GM23338 (cell line): Measurements from ENCODE around the gene EBPL. TPM values are rescaled to one million over a fixed set of nuclear protein-coding genes. Genes with fewer than 3 reads are reported as not detected.

Experiments used
- ATAC-seq: fragments of 200-7000 bp; cut with Tn5 transposase; 3 replicates; pipeline ENCODE4 v1.9.1; 2020
- DNase-seq: peaks from one replicate; pipeline ENCODE4 v3.0.0-alpha.2; 2015; ENCODE audit warnings: low spot score
- H2AFZ ChIP-seq: fragments of 200-600 bp; sonication (generic); 2 replicates; pipeline ENCODE4 v1.8.0; 2016; ENCODE audit warnings: antibody characterized with exemption, mild to moderate bottlenecking, moderate library complexity
- H3F3A ChIP-seq: fragments of 200-600 bp; sonication (generic); replicated peaks from 2 replicates; pipeline ENCODE4 v1.8.0; 2017; ENCODE audit warnings: antibody characterized with exemption, mixed run types, low read depth
- H3K27ac ChIP-seq: fragments of 200-600 bp; sonication (generic); 2 replicates; pipeline ENCODE4 v1.6.1; 2016; ENCODE audit warnings: low read depth
- H3K27me3 ChIP-seq: fragments of 200-600 bp; sonication (generic); 2 replicates; pipeline ENCODE4 v1.8.0; 2016; ENCODE audit warnings: mild to moderate bottlenecking, mixed run types, moderate library complexity; ENCODE audit not compliant: insufficient read depth
- H3K36me3 ChIP-seq: fragments of 200-600 bp; sonication (generic); 2 replicates; pipeline ENCODE4 v1.8.0; 2016; ENCODE audit warnings: mild to moderate bottlenecking; ENCODE audit not compliant: insufficient read depth
- H3K4me1 ChIP-seq: fragments of 200-600 bp; sonication (generic); 2 replicates; pipeline ENCODE4 v1.8.0; 2016; ENCODE audit warnings: mild to moderate bottlenecking, moderate library complexity; ENCODE audit not compliant: insufficient read depth
- H3K4me2 ChIP-seq: fragments of 200-600 bp; sonication (generic); 2 replicates; pipeline ENCODE4 v1.7.1; 2017; ENCODE audit warnings: mixed run types
- H3K4me3 ChIP-seq: fragments of 200-600 bp; sonication (generic); 2 replicates; pipeline ENCODE4 v1.6.1; 2016; ENCODE audit warnings: mixed run types
- H3K79me2 ChIP-seq: fragments of 200-600 bp; sonication (generic); replicated peaks from 2 replicates; pipeline ENCODE4 v1.8.0; 2017; ENCODE audit warnings: mild to moderate bottlenecking; ENCODE audit not compliant: insufficient read depth
- H3K9me2 ChIP-seq: fragments of 200-600 bp; sonication (generic); 2 replicates; pipeline ENCODE4 v1.8.0; 2017; ENCODE audit not compliant: insufficient read depth
- H4K20me1 ChIP-seq: fragments of 200-600 bp; sonication (generic); replicated peaks from 2 replicates; pipeline ENCODE4 v1.8.0; 2017; ENCODE audit warnings: mild to moderate bottlenecking; ENCODE audit not compliant: insufficient read depth
- H3K27ac Mint-ChIP-seq: 2 replicates; pipeline ENCODE4 v1.8.0; 2020; ENCODE audit warnings: inconsistent platforms, mild to moderate bottlenecking, moderate library complexity, mixed read lengths
- H3K27me3 Mint-ChIP-seq: 3 replicates; pipeline ENCODE4 v1.8.0; 2022; ENCODE audit warnings: low read depth, mild to moderate bottlenecking, moderate library complexity, mixed read lengths, inconsistent platforms; ENCODE audit not compliant: insufficient read depth, poor library complexity
- H3K36me3 Mint-ChIP-seq: 3 replicates; pipeline ENCODE4 v1.8.0; 2021; ENCODE audit warnings: low read depth, mild to moderate bottlenecking, inconsistent platforms, moderate library complexity, mixed read lengths
- H3K4me1 Mint-ChIP-seq: 3 replicates; pipeline ENCODE4 v1.8.0; 2020; ENCODE audit warnings: mild to moderate bottlenecking, inconsistent platforms, mixed read lengths
- H3K4me3 Mint-ChIP-seq: 3 replicates; pipeline ENCODE4 v1.8.0; 2021; ENCODE audit warnings: moderate library complexity, mild to moderate bottlenecking, inconsistent platforms, mixed read lengths
- H3K9me3 Mint-ChIP-seq: 3 replicates; pipeline ENCODE4 v1.8.0; 2020; ENCODE audit warnings: moderate library complexity, mild to moderate bottlenecking, inconsistent platforms, mixed read lengths
- CREB1 ChIP-seq: fragments of 250-450 bp; sonication (Bioruptor Pico); IDR thresholded peaks from 2 replicates; pipeline ENCODE4 v1.5.0; 2020; ENCODE audit warnings: low read depth, mild to moderate bottlenecking, moderate library complexity
- CTCF ChIP-seq, 2 experiments: fragments of 200-600 bp in 1 of 2; sonication (generic) in 1 of 2; conservative IDR thresholded peaks; 2 replicates each; pipeline versions ENCODE4 v1.5.1 to v1.6.1; 2016 to 2017; ENCODE audit warnings: antibody characterized with exemption in 2 of 2, low read depth in 2 of 2, mild to moderate bottlenecking in 2 of 2, moderate library complexity in 1 of 2
- ETS1 ChIP-seq: IDR thresholded peaks from 2 replicates; pipeline ENCODE4 v1.6.1; 2016; ENCODE audit warnings: antibody characterized with exemption
- EZH2 ChIP-seq: fragments of 200-600 bp; sonication (generic); IDR thresholded peaks from one replicate; pipeline ENCODE4 v1.8.0; 2017; ENCODE audit warnings: antibody characterized with exemption, mild to moderate bottlenecking, low read depth; ENCODE audit not compliant: unreplicated experiment
- EZH2phosphoT487 ChIP-seq: fragments of 200-600 bp; sonication (generic); IDR thresholded peaks from one replicate; pipeline ENCODE4 v1.8.1; 2018; ENCODE audit warnings: antibody characterized with exemption; ENCODE audit not compliant: unreplicated experiment
- JUNB ChIP-seq: IDR thresholded peaks from one replicate; pipeline ENCODE4 v1.6.1; 2016; ENCODE audit warnings: antibody characterized with exemption; ENCODE audit not compliant: unreplicated experiment
- NANOG ChIP-seq: IDR thresholded peaks from 2 replicates; pipeline ENCODE4 v1.6.1; 2016; ENCODE audit warnings: antibody characterized with exemption, borderline replicate concordance
- POLR2AphosphoS5 ChIP-seq: IDR thresholded peaks from 2 replicates; pipeline ENCODE4 v1.6.1; 2016; ENCODE audit warnings: antibody characterized with exemption, low read depth
- REST ChIP-seq: IDR thresholded peaks from one replicate; pipeline ENCODE4 v1.6.1; 2018; ENCODE audit warnings: antibody characterized with exemption; ENCODE audit not compliant: unreplicated experiment
- STAT1 ChIP-seq: IDR thresholded peaks from one replicate; pipeline ENCODE4 v1.6.1; 2016; ENCODE audit warnings: antibody characterized with exemption; ENCODE audit not compliant: unreplicated experiment
- ZNF114 ChIP-seq: fragments of 250-450 bp; sonication (Bioruptor Pico); IDR thresholded peaks from 2 replicates; pipeline ENCODE4 v1.5.0; 2020; ENCODE audit warnings: mild to moderate bottlenecking, moderate library complexity
- ZNF331 ChIP-seq: fragments of 250-450 bp; sonication (Bioruptor Pico); IDR thresholded peaks from 2 replicates; pipeline ENCODE4 v1.5.0; 2020; ENCODE audit warnings: low read depth, mild to moderate bottlenecking, moderate library complexity
- ZNF462 ChIP-seq: fragments of 250-450 bp; sonication (Bioruptor Pico); IDR thresholded peaks from 2 replicates; pipeline ENCODE4 v1.5.0; 2020; ENCODE audit warnings: mild to moderate bottlenecking, moderate library complexity
- polyA plus RNA-seq: library from polyadenylated mRNA; unstranded; fragments of >200 nt; fragmentation: Nextera tagmentation; extraction: Ambion mirVana; gene quantifications from 2 replicates; pipeline ENCODE4 v1.2.1, GENCODE V29; 2016
- total RNA-seq: library from RNA; depleted of rRNA; stranded (reverse); fragments of >200 nt; shearing (Covaris generic); gene quantifications from 2 replicates; pipeline ENCODE4 v1.2.3, GENCODE V29; 2014

Gene EBPL
- total and polyA plus RNA-seq, 2 experiments from 2014 or later = 231 to 245 TPM

GRCh38 chr13:49694446-49694845 is 3.2 kb upstream of the EBPL start:
- H3K36me3 ChIP-seq = no peaks in the 10 kb centered on the region
- 0 out of 2 replicates have a peak, but pooled peaks cover 4% of the 10 kb centered on the region for H4K20me1 ChIP-seq
- no peak overlapping the region for H3K27ac ChIP-seq
- H3K4me1 Mint-ChIP-seq = peaks cover 43% of the 10 kb centered on the region
- no peaks in the 10 kb centered on the region for H3K9me2 ChIP-seq
- no peak for TF ChIP-seq EZH2
- TF ChIP-seq REST = no peak
- TF ChIP-seq ZNF462 (CRISPR knock-in tag) = no peak
- TF ChIP-seq CREB1 (CRISPR knock-in tag) = no peak
- TF ChIP-seq JUNB = no peak
- TF ChIP-seq EZH2phosphoT487 = no peak
- TF ChIP-seq ZNF114 (CRISPR knock-in tag) = no peak
- TF ChIP-seq POLR2AphosphoS5 = no peak
- no peak for TF ChIP-seq ZNF331 (CRISPR knock-in tag)
- TF ChIP-seq CTCF (conservative IDR thresholded peaks at IDR 0.05; ENCODE audit: low read depth in 2 of 2) = no peak
- no peak for TF ChIP-seq NANOG
- TF ChIP-seq ETS1 = no peak
- TF ChIP-seq STAT1 = no peak
- no peak overlapping the region for H3K4me3 ChIP-seq
- H3K27me3 Mint-ChIP-seq = peaks cover 16% of the 10 kb centered on the region
- H3K27me3 ChIP-seq = no peaks in the 10 kb centered on the region
- no peaks in the 10 kb centered on the region for H3K9me3 Mint-ChIP-seq
- no peak overlapping the region for H3K4me3 Mint-ChIP-seq
- H2AFZ ChIP-seq = no peak overlapping the region
- DNase-seq (no peak), ATAC-seq (no peak)
- H3K4me2 ChIP-seq = no peak overlapping the region
- peaks cover 15% of the 10 kb centered on the region; the same call in 2 of the 3 replicates for H3K36me3 Mint-ChIP-seq
- peaks cover 14% of the 10 kb centered on the region for H3K79me2 ChIP-seq
- H3K27ac Mint-ChIP-seq = no peak overlapping the region
- H3F3A ChIP-seq = peaks cover 4% of the 10 kb centered on the region; the same call in 1 of the 2 replicates
- peaks cover 24% of the 10 kb centered on the region for H3K4me1 ChIP-seq
